ENCODE results near the gene KIF4B.

- TF ChIP-seq YY1 (IDR thresholded peaks at IDR 0.05; ENCODE audit: insufficient read depth, insufficient read length) (no peak), SUZ12 (IDR thresholded peaks at IDR 0.05; ENCODE audit: extremely low read depth, insufficient read depth, insufficient read length) (no peak)
Observed at GRCh38 chr5:154989626-154990025, 23.9 kb upstream of the KIF4B start.

Measured in NT2/D1 (cell line).